Measurements from ENCODE around the gene TADA2B.

DNA sequence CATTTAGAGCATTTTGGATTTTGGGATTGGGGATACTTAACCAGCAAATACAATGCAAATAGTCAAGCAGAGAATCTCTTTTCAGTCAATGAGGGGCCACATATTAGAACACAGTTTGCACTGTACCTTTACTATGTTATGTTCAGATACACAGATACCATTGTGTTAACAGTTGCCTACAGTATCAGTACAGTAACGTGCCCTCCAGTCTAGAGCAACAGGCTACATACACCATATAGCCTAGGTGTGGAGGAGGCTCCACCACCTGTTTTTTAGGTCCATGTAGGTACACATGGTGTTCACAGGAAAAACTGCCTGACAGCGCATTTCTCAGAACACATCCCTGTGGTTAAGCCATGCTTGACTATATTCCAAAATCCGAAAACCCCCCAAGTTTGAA is 15.6 kb downstream of the TADA2B start:
- TF ChIP-seq, protein P1, sequence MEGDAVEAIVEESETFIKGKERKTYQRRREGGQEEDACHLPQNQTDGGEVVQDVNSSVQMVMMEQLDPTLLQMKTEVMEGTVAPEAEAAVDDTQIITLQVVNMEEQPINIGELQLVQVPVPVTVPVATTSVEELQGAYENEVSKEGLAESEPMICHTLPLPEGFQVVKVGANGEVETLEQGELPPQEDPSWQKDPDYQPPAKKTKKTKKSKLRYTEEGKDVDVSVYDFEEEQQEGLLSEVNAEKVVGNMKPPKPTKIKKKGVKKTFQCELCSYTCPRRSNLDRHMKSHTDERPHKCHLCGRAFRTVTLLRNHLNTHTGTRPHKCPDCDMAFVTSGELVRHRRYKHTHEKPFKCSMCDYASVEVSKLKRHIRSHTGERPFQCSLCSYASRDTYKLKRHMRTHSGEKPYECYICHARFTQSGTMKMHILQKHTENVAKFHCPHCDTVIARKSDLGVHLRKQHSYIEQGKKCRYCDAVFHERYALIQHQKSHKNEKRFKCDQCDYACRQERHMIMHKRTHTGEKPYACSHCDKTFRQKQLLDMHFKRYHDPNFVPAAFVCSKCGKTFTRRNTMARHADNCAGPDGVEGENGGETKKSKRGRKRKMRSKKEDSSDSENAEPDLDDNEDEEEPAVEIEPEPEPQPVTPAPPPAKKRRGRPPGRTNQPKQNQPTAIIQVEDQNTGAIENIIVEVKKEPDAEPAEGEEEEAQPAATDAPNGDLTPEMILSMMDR (IDR thresholded peaks at IDR 0.05), result no peak
- TF ChIP-seq POLR2A (IDR thresholded peaks at IDR 0.05) (no peak), POLR2AphosphoS5 (IDR thresholded peaks at IDR 0.05) (no peak), EP300 (IDR thresholded peaks at IDR 0.05) (no peak)

Measured in upper lobe of left lung (tissue), 4 donors.